ELR (cell line): ENCODE data around the gene USHBP1.

Experiments
- DNase-seq: peaks from one replicate; pipeline ENCODE4 v3.0.0-alpha.2; 2015; ENCODE audit warnings: low read depth

The USHBP1 gene

GRCh38 chr19:17263712-17264640 is 569 bp downstream of the USHBP1 start:
- DNase-seq, result no peak

- DNase-seq, result no peak
These were observed 2.0 kb downstream of the USHBP1 start for GRCh38 chr19:17262557-17262956.

- DNase-seq, result peak; percentile 85
These were observed 3.7 kb downstream of the USHBP1 start for GRCh38 chr19:17260842-17261325.

- no peak for DNase-seq
These were observed 4.6 kb downstream of the USHBP1 start for GRCh38 chr19:17259934-17260333.

- DNase-seq, result no peak
These were observed 5.3 kb downstream of the USHBP1 start for GRCh38 chr19:17259118-17259780.

- DNase-seq, result no peak
These were observed 8.4 kb downstream of the USHBP1 start for GRCh38 chr19:17256130-17256529.

GRCh38 chr19:17255150-17255621 is 9.4 kb downstream of the USHBP1 start:
- no peak for DNase-seq

GRCh38 chr19:17254636-17255035 is 9.9 kb downstream of the USHBP1 start:
- no peak for DNase-seq

- no peak for DNase-seq
These were observed 14.5 kb downstream of the USHBP1 start for GRCh38 chr19:17249887-17250548.

GRCh38 chr19:17248011-17248776 is 16.4 kb downstream of the USHBP1 start:
- no peak for DNase-seq

GRCh38 chr19:17246681-17247425 is 17.7 kb downstream of the USHBP1 start:
- peak; percentile 42 for DNase-seq

- no peak for DNase-seq
These were observed 19.0 kb downstream of the USHBP1 start, which contains the start of gene NR2F6 for GRCh38 chr19:17245535-17245984. TSS of gene NR2F6 (minus strand) at chr19:17245919. CDS start at chr19:17245220, 699 bp downstream.

GRCh38 chr19:17244618-17245534 is 19.7 kb downstream of the USHBP1 start:
- DNase-seq, result peak; percentile 20

- DNase-seq, result peak; percentile 69
These were observed 20.5 kb downstream of the USHBP1 start for GRCh38 chr19:17243830-17244617.

- no peak for DNase-seq
These were observed 21.2 kb downstream of the USHBP1 start for GRCh38 chr19:17243211-17243829.

- DNase-seq, result no peak
These were observed 21.9 kb downstream of the USHBP1 start for GRCh38 chr19:17242431-17243208.

- no peak for DNase-seq
These were observed 23.6 kb downstream of the USHBP1 start for GRCh38 chr19:17240826-17241399.
